Inflammatory macrophage treated with lipopolysaccharide for 1 hour (primary cell): ENCODE measurements around the gene VIPR2.

Experiments
- DNase-seq, 2 donors: peaks; one replicate each; pipeline ENCODE4 v3.0.0-alpha.2; 2020 to 2022

VIPR2 gene

GRCh38 chr7:159063046-159063840 is 81.4 kb downstream of the VIPR2 start:
- DNase-seq = no peak

- DNase-seq = no peak
Measured at GRCh38 chr7:159062569-159062968, 82.1 kb downstream of the VIPR2 start.

GRCh38 chr7:159061674-159062212 is 82.9 kb downstream of the VIPR2 start:
- no peak for DNase-seq

- DNase-seq = no peak
Measured at GRCh38 chr7:159061209-159061608, 83.5 kb downstream of the VIPR2 start.

- no peak for DNase-seq
Measured at GRCh38 chr7:159060440-159060839, 84.2 kb downstream of the VIPR2 start.

- DNase-seq = no peak
Measured at GRCh38 chr7:159059629-159060028, 85.0 kb downstream of the VIPR2 start.

GRCh38 chr7:159057647-159058046 is 87.0 kb downstream of the VIPR2 start:
- DNase-seq = no peak

GRCh38 chr7:159056737-159057136 is 87.9 kb downstream of the VIPR2 start:
- DNase-seq = no peak

GRCh38 chr7:159051916-159052315 is 92.8 kb downstream of the VIPR2 start:
- no peak for DNase-seq

GRCh38 chr7:159050704-159051103 is 94.0 kb downstream of the VIPR2 start:
- no peak for DNase-seq

GRCh38 chr7:159049266-159050025 is 95.2 kb downstream of the VIPR2 start:
- DNase-seq = no peak

GRCh38 chr7:159048656-159049055 is 96.0 kb downstream of the VIPR2 start:
- DNase-seq = no peak

- no peak for DNase-seq
Measured at GRCh38 chr7:159047536-159047935, 97.1 kb downstream of the VIPR2 start.

GRCh38 chr7:159046300-159046699 is 98.4 kb downstream of the VIPR2 start:
- DNase-seq = no peak

- DNase-seq = no peak
Measured at GRCh38 chr7:159045839-159046238, 98.8 kb downstream of the VIPR2 start.

GRCh38 chr7:159042581-159043101 is 102.0 kb downstream of the VIPR2 start:
- no peak for DNase-seq

- no peak for DNase-seq
Measured at GRCh38 chr7:159042103-159042502, 102.6 kb downstream of the VIPR2 start.

- no peak for DNase-seq
Measured at GRCh38 chr7:159040912-159041711, 103.6 kb downstream of the VIPR2 start.

GRCh38 chr7:159040146-159040545 is 104.5 kb downstream of the VIPR2 start:
- DNase-seq = no peak

GRCh38 chr7:159039716-159040115 is 105.0 kb downstream of the VIPR2 start:
- DNase-seq = no peak

GRCh38 chr7:159038066-159038465 is 106.6 kb downstream of the VIPR2 start:
- DNase-seq = no peak

- no peak for DNase-seq
Measured at GRCh38 chr7:159036916-159037605, 107.6 kb downstream of the VIPR2 start.
